T-helper 2 cell treated with Interferon-gamma antibody and Interleukin-4, amounts not matched to agents 5 μg/mL and 100 μg/mL, for 36 hours (primary cell): Measurements from ENCODE around the gene SLC13A2.
"Not testable (repeated sequence)": the region's sequence is repeated elsewhere in the genome, so short reads cannot be mapped to it uniquely, and the experiment has no call there.

Source experiments
- DNase-seq: peaks from one replicate; pipeline ENCODE4 v3.0.0; 2021; ENCODE audit warnings: low spot score
- H3K27ac Mint-ChIP-seq: one replicate; pipeline ENCODE4 v1.8.0; 2021; ENCODE audit warnings: mild to moderate bottlenecking, mixed read lengths
- H3K27me3 Mint-ChIP-seq: one replicate; pipeline ENCODE4 v1.8.0; 2021; ENCODE audit warnings: low read depth, mixed read lengths
- H3K36me3 Mint-ChIP-seq: one replicate; pipeline ENCODE4 v1.8.0; 2021; ENCODE audit warnings: low read depth, mixed read lengths
- H3K4me1 Mint-ChIP-seq: one replicate; pipeline ENCODE4 v1.8.0; 2021; ENCODE audit warnings: low read depth, mixed read lengths
- H3K4me3 Mint-ChIP-seq: one replicate; pipeline ENCODE4 v1.8.0; 2022; ENCODE audit warnings: mild to moderate bottlenecking, moderate library complexity, mixed read lengths
- H3K9me3 Mint-ChIP-seq: one replicate; pipeline ENCODE4 v1.8.0; 2021; ENCODE audit warnings: mixed read lengths

Gene SLC13A2

GRCh38 chr17:28473542-28473941 lies at the start of gene SLC13A2:
Gene SLC13A2 (plus strand): TSS chr17:28473644. CDS start chr17:28473713, 69 bp downstream.
- no peak for DNase-seq
- H3K4me3 Mint-ChIP-seq = no peak within 1 kb of the TSS
- H3K9me3 Mint-ChIP-seq = no peaks in the 10 kb centered on the region
- no peaks in the 10 kb centered on the region for H3K36me3 Mint-ChIP-seq
- peaks cover 25% of the 10 kb centered on the region for H3K4me1 Mint-ChIP-seq
- no peaks in the 10 kb centered on the region for H3K27me3 Mint-ChIP-seq
- peak within 1 kb of the TSS; percentile 44 for H3K27ac Mint-ChIP-seq

DNA sequence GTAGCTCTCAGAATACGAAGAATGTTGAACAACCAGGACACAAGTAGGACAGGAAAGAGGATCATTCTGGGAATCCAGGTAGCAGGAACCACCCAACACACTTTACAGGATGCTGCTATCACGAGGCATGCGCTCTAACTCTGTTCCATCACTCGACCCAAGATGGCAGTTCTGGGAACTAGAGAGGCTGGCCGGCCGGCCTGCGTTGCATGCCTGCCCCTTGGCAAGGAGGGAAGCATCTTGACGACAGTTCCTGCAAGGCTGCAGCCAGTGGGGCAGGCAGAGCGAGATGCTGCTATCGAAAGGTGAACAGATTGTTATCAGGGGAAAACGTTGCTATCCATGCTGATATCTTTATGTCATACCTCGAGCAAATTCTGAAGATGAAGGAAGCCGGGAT lies 48.2 kb upstream of the SLC13A2 start:
- Mint-ChIP-seq H3K27ac (no peak overlapping the region), H3K4me1 (no peaks in the 10 kb centered on the region), H3K9me3 (no peaks in the 10 kb centered on the region), H3K27me3 (peaks cover 4% of the 10 kb centered on the region), H3K4me3 (no peak overlapping the region), H3K36me3 (no peaks in the 10 kb centered on the region)
- no peak for DNase-seq

DNA sequence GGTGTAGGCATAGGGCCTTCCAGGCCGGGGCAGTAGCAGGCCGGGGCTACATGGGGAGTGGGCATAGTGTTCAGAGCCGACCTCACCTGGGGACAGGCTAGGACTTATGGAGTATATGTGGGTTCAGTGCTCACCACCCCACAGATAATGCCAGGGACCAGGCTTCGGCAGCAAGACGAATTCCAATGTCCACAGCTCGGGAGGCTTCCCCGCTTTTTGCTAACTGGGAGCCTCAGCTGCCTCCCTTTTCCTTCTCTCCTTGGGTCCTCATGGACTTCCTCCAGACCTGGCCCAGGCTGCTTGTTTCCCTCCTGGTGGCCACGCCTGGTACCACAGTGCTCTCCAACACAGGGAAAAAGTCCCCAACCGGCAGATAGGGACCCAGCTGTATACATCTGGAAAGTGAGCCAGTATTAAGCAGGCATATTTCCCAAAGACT lies 47.3 kb upstream of the SLC13A2 start:
- Mint-ChIP-seq H3K27ac (no peak overlapping the region), H3K9me3 (no peaks in the 10 kb centered on the region), H3K4me3 (no peak overlapping the region), H3K27me3 (peaks cover 10% of the 10 kb centered on the region), H3K4me1 (no peaks in the 10 kb centered on the region), H3K36me3 (no peaks in the 10 kb centered on the region)
- DNase-seq = no peak

GRCh38 chr17:28427371-28427770 lies 46.1 kb upstream of the SLC13A2 start:
- Mint-ChIP-seq H3K4me3 (no peak overlapping the region), H3K4me1 (no peaks in the 10 kb centered on the region), H3K27me3 (peaks cover 16% of the 10 kb centered on the region), H3K36me3 (no peaks in the 10 kb centered on the region), H3K27ac (no peak overlapping the region), H3K9me3 (no peaks in the 10 kb centered on the region)
- no peak for DNase-seq

- not testable (repeated sequence) for H3K9me3 Mint-ChIP-seq, H3K27ac Mint-ChIP-seq, H3K36me3 Mint-ChIP-seq, H3K4me1 Mint-ChIP-seq, H3K4me3 Mint-ChIP-seq, DNase-seq
- H3K27me3 Mint-ChIP-seq = peaks cover 16% of the 10 kb centered on the region
Observed at GRCh38 chr17:28427982-28428381, 45.5 kb upstream of the SLC13A2 start.

DNA sequence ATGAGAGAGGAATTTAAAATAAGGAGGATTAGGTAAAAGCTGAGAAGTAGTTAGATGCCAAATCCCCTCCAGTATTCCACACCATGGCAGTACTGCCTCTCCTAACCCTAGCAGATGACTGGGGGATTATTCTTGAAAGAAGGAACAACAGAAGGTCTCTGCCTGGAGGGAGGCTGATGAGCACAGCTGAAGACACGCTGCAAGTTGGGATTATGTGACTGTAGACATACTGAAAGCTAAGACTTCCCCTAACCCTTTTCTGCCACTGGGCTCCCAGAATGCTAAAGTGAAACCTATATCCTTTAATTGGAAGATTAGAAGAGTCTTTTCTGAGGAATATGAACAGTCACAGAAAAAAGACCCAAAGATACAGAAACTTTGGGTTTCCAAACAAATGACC lies 39.7 kb upstream of the SLC13A2 start:
- peaks cover 28% of the 10 kb centered on the region for H3K27me3 Mint-ChIP-seq
- H3K9me3 Mint-ChIP-seq = no peaks in the 10 kb centered on the region
- DNase-seq = no peak
- no peak overlapping the region for H3K27ac Mint-ChIP-seq
- no peak overlapping the region for H3K4me3 Mint-ChIP-seq
- no peaks in the 10 kb centered on the region for H3K4me1 Mint-ChIP-seq
- H3K36me3 Mint-ChIP-seq = no peaks in the 10 kb centered on the region

DNA sequence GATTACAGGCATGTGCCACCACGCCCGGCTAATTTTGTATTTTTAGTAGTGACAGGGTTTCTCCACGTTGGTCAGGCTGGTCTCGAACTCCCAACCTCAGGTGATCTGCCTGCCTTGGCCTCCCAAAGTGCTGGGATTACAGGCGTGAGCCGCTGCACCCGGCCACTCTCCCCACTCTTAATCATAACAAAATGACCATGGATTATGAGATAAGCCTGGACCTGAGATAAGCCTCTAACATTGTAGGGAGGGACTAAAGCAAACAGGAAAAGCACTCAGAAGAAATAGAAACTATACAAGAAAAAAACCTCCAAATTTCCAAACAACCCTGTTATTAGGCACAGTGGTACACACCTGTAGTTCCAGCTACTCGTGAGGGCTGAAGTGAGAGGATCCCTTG lies 39.1 kb upstream of the SLC13A2 start:
- H3K9me3 Mint-ChIP-seq, H3K36me3 Mint-ChIP-seq, H3K27ac Mint-ChIP-seq, H3K4me3 Mint-ChIP-seq, DNase-seq, H3K4me1 Mint-ChIP-seq: not testable (repeated sequence)
- peaks cover 28% of the 10 kb centered on the region for H3K27me3 Mint-ChIP-seq

DNA sequence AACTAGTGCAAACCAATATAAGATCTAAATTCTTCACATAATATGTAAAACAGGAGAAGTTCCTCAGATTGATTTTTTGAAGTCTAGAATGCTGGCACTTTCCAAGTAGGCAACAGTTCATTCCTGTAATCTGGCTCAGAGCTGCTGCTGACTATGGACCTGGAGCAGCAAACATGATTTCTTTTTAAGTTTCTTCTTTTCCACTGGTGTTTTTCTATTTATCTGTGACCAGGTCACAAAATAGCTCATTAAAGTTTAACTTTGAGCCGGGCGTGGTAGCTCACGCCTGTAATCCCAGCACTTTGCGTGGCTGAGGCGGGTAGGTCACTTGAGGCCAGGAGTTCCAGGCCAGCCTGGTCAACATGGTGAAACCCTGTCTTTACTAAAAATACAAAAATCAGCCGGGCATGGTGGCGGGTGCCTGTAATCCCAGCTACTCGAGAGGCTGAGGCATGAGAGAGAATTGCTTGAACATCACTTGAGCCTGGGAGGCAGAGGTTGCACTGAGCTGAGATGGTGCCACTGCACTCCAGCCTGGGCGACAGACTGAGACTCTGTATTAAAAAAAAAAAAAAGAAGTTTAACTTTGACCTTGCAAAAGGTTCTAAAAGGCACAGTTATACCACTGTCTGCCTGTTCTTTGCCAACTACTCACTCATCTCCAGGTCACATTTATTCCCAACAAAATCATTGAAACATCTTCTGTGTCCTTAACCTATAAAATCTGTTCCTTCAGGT lies 29.4 kb upstream of the SLC13A2 start:
- Mint-ChIP-seq H3K27me3 (peaks cover 18% of the 10 kb centered on the region), H3K36me3 (no peaks in the 10 kb centered on the region), H3K9me3 (no peaks in the 10 kb centered on the region), H3K4me1 (no peaks in the 10 kb centered on the region), H3K27ac (no peak overlapping the region), H3K4me3 (no peak overlapping the region)
- no peak for DNase-seq

- H3K9me3 Mint-ChIP-seq = no peaks in the 10 kb centered on the region
- peaks cover 30% of the 10 kb centered on the region for H3K27me3 Mint-ChIP-seq
- H3K27ac Mint-ChIP-seq = no peak overlapping the region
- no peak overlapping the region for H3K4me3 Mint-ChIP-seq
- H3K4me1 Mint-ChIP-seq = no peaks in the 10 kb centered on the region
- DNase-seq = no peak
- H3K36me3 Mint-ChIP-seq = no peaks in the 10 kb centered on the region
Observed at GRCh38 chr17:28446716-28447395, 26.6 kb upstream of the SLC13A2 start.

GRCh38 chr17:28447396-28447760 lies 26.1 kb upstream of the SLC13A2 start:
- Mint-ChIP-seq H3K36me3 (no peaks in the 10 kb centered on the region), H3K4me1 (no peaks in the 10 kb centered on the region), H3K27me3 (peaks cover 29% of the 10 kb centered on the region), H3K4me3 (no peak overlapping the region), H3K27ac (no peak overlapping the region), H3K9me3 (no peaks in the 10 kb centered on the region)
- DNase-seq = no peak

DNA sequence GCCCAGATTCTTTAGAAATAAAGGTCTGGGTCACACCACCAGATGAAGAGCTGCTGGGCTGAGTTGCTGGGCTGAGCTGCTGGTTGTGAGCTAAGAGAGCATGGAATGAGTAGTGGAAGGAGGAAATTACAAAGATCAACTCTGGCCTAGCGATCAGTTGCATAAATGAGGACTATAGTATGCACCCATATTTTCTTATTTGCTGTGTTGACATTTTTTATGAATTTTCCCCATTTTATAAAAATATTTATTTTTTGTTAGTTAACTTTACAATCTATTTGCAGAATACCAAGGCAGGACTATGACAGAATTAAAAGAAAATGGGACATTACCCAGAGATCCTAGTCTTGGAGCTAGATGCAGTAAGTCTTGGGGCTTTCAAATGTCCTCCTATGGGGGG lies 23.6 kb upstream of the SLC13A2 start:
- Mint-ChIP-seq H3K27ac (no peak overlapping the region), H3K36me3 (no peaks in the 10 kb centered on the region), H3K9me3 (no peaks in the 10 kb centered on the region), H3K4me1 (no peaks in the 10 kb centered on the region), H3K4me3 (no peak overlapping the region), H3K27me3 (peaks cover 34% of the 10 kb centered on the region)
- no peak for DNase-seq

DNA sequence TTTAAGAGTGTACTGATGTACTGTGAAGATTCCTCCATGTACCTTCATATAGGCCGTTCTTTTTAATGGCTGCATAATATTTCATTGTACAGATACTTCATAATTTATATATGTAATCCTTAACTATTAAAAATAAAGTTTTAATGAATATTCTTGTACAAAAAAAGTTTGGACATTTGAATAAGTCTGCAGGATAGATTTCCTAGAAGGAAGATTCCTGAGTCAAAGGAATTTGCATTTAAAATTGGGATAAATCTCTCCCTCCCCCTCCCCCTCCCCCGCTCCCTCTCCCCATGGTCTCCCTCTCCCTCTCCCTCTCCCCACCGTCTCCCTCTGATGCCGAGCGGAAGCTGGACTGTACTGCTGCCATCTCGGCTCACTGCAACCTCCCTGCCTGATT lies 15.6 kb upstream of the SLC13A2 start:
- Mint-ChIP-seq H3K27ac (no peak overlapping the region), H3K27me3 (peaks cover 5% of the 10 kb centered on the region), H3K4me1 (peaks cover 1% of the 10 kb centered on the region), H3K4me3 (no peak overlapping the region), H3K36me3 (no peaks in the 10 kb centered on the region), H3K9me3 (no peaks in the 10 kb centered on the region)
- no peak for DNase-seq

- not testable (repeated sequence) for H3K4me3 Mint-ChIP-seq, H3K36me3 Mint-ChIP-seq, H3K4me1 Mint-ChIP-seq, H3K9me3 Mint-ChIP-seq, DNase-seq, H3K27ac Mint-ChIP-seq, H3K27me3 Mint-ChIP-seq
Observed at GRCh38 chr17:28458881-28459280, 14.6 kb upstream of the SLC13A2 start.

- H3K9me3 Mint-ChIP-seq = no peaks in the 10 kb centered on the region
- H3K27ac Mint-ChIP-seq = no peak overlapping the region
- H3K4me1 Mint-ChIP-seq = peaks cover 2% of the 10 kb centered on the region
- no peaks in the 10 kb centered on the region for H3K36me3 Mint-ChIP-seq
- H3K4me3 Mint-ChIP-seq = no peak overlapping the region
- no peak for DNase-seq
- H3K27me3 Mint-ChIP-seq = peaks cover 4% of the 10 kb centered on the region
Observed at GRCh38 chr17:28460901-28461300, 12.5 kb upstream of the SLC13A2 start.

DNA sequence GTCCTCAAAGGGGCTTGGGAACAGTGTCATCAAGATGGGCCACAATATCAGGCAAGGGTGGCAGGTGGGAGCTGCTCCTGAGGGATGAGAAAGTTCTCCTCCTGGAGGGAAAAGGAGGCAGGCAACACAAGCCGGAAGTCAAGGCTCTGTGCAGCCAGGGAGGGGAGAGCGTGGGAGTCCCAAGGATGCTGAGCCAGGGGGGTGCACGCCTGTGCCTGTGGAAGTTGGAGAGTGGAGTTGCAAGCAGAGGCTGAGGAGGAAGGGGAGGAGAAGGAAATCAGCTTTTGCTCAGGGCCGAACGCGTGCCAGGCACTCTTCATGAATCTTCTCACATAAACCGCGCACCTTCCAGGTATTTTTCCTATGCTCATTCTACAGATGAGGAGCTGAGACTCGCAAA lies 7.4 kb upstream of the SLC13A2 start:
- Mint-ChIP-seq H3K27ac (no peak overlapping the region), H3K36me3 (no peaks in the 10 kb centered on the region), H3K9me3 (no peaks in the 10 kb centered on the region), H3K4me1 (peaks cover 25% of the 10 kb centered on the region), H3K27me3 (peaks cover 4% of the 10 kb centered on the region), H3K4me3 (no peak overlapping the region)
- no peak for DNase-seq
